GM18505 (cell line): ENCODE results near the gene ZIC3.
"Not testable (repeated sequence)": the region's sequence is repeated elsewhere in the genome, so short reads cannot be mapped to it uniquely, and the experiment has no call there.

Source experiments
- ATAC-seq: cut with Tn5 transposase; IDR thresholded peaks from one replicate; pipeline ENCODE4 v1.9.1; 2021; ENCODE audit not compliant: unreplicated experiment
- POLR2A ChIP-seq: IDR thresholded peaks from 4 replicates; pipeline ENCODE4 v1.6.1; 2011; ENCODE audit warnings: borderline replicate concordance; ENCODE audit not compliant: insufficient read depth, insufficient read length; ENCODE audit errors: extremely low read depth

ZIC3 gene

GRCh38 chrX:137565921-137566745, at the start of gene ZIC3:
TSS of gene ZIC3 (plus strand) at chrX:137566127. CDS start at chrX:137566692, 565 bp downstream.
- ATAC-seq, result no peak
- TF ChIP-seq POLR2A, result no peak

- TF ChIP-seq POLR2A, result no peak
- ATAC-seq, result no peak
Observed at GRCh38 chrX:137519459-137519858, 46.5 kb upstream of the ZIC3 start.

GRCh38 chrX:137545711-137546651, 19.9 kb upstream of the ZIC3 start:
- ATAC-seq, result no peak
- no peak for TF ChIP-seq POLR2A

GRCh38 chrX:137547291-137547690, 18.6 kb upstream of the ZIC3 start:
- ATAC-seq, result no peak
- TF ChIP-seq POLR2A, result no peak

- ATAC-seq, result no peak
- TF ChIP-seq POLR2A, result no peak
Observed at GRCh38 chrX:137548261-137548660, 17.7 kb upstream of the ZIC3 start.

- ATAC-seq, result no peak
- TF ChIP-seq POLR2A, result no peak
Observed at GRCh38 chrX:137549073-137549472, 16.9 kb upstream of the ZIC3 start.

GRCh38 chrX:137549851-137550664, 15.9 kb upstream of the ZIC3 start:
- TF ChIP-seq POLR2A, result no peak
- no peak for ATAC-seq

GRCh38 chrX:137550665-137551261, 15.2 kb upstream of the ZIC3 start:
- no peak for TF ChIP-seq POLR2A
- no peak for ATAC-seq

GRCh38 chrX:137552098-137552497, 13.8 kb upstream of the ZIC3 start:
- ATAC-seq, result not testable (repeated sequence)

- no peak for ATAC-seq
- no peak for TF ChIP-seq POLR2A
Observed at GRCh38 chrX:137562096-137562495, 3.8 kb upstream of the ZIC3 start.

GRCh38 chrX:137563681-137564651, 2.0 kb upstream of the ZIC3 start:
- no peak for TF ChIP-seq POLR2A
- no peak for ATAC-seq
